GM18909 (cell line): ENCODE data around the gene ST7.

ENCODE experiments used
- ATAC-seq: cut with Tn5 transposase; IDR thresholded peaks from one replicate; pipeline ENCODE4 v1.9.1; 2021; ENCODE audit warnings: mild to moderate bottlenecking; ENCODE audit not compliant: unreplicated experiment, poor library complexity

The ST7 gene

GRCh38 chr7:117143066-117143465 is 189.8 kb downstream of the ST7 start:
- no peak for ATAC-seq

- no peak for ATAC-seq
Observed at GRCh38 chr7:117143580-117143979, 190.3 kb downstream of the ST7 start.

GRCh38 chr7:117145333-117145732 is 192.0 kb downstream of the ST7 start:
- ATAC-seq, result no peak

GRCh38 chr7:117146059-117146458 is 192.8 kb downstream of the ST7 start:
- no peak for ATAC-seq

GRCh38 chr7:117146511-117146910 is 193.2 kb downstream of the ST7 start:
- ATAC-seq, result no peak

GRCh38 chr7:117148971-117149370 is 195.7 kb downstream of the ST7 start:
- ATAC-seq, result no peak

- ATAC-seq, result no peak
Observed at GRCh38 chr7:117149692-117150091, 196.4 kb downstream of the ST7 start.

- no peak for ATAC-seq
Observed at GRCh38 chr7:117152213-117153007, 199.1 kb downstream of the ST7 start.

- no peak for ATAC-seq
Observed at GRCh38 chr7:117153016-117153545, 199.8 kb downstream of the ST7 start.

GRCh38 chr7:117154721-117155120 is 201.4 kb downstream of the ST7 start:
- ATAC-seq, result no peak

- no peak for ATAC-seq
Observed at GRCh38 chr7:117155694-117156093, 202.4 kb downstream of the ST7 start.

- ATAC-seq, result peak; percentile 45
Observed at GRCh38 chr7:117157241-117158209, 204.2 kb downstream of the ST7 start.

GRCh38 chr7:117158941-117159697 is 205.8 kb downstream of the ST7 start:
- ATAC-seq, result no peak

- no peak for ATAC-seq
Observed at GRCh38 chr7:117163101-117163500, 209.8 kb downstream of the ST7 start.

GRCh38 chr7:117164620-117165019 is 211.3 kb downstream of the ST7 start:
- ATAC-seq, result no peak

GRCh38 chr7:117165656-117166055 is 212.4 kb downstream of the ST7 start:
- ATAC-seq, result no peak

GRCh38 chr7:117169907-117170306 is 216.6 kb downstream of the ST7 start:
- no peak for ATAC-seq

- no peak for ATAC-seq
Observed at GRCh38 chr7:117171106-117171505, 217.8 kb downstream of the ST7 start.

GRCh38 chr7:117172283-117172682 is 219.0 kb downstream of the ST7 start:
- ATAC-seq, result no peak

GRCh38 chr7:117173035-117173770 is 219.9 kb downstream of the ST7 start:
- no peak for ATAC-seq
